Esophagus muscularis mucosa (tissue), 4 donors: ENCODE data around the gene MRTFA. TPM values are rescaled to one million over a fixed set of nuclear protein-coding genes. Genes with fewer than 3 reads are reported as not detected.

Experiments used
- DNase-seq: peaks from one replicate; pipeline ENCODE4 v3.0.0-alpha.2; 2017; ENCODE audit errors: extremely low spot score
- H3K27ac ChIP-seq, 4 donors: fragments of 200-600 bp; sonication (generic); replicated peaks in 1 of 4; 1 replicate in 3 of 4; 2 replicates in 1 of 4; pipeline ENCODE4 v1.5.1; 2016 to 2019; ENCODE audit warnings: mild to moderate bottlenecking in 1 of 4
- H3K27me3 ChIP-seq, 4 donors: fragments of 200-600 bp; sonication (generic); one replicate each; pipeline versions ENCODE4 v1.5.1 to v1.6.0; 2016 to 2019
- H3K36me3 ChIP-seq, 4 donors: fragments of 200-600 bp; sonication (generic); one replicate each; pipeline ENCODE4 v1.5.1; 2016 to 2019
- H3K4me1 ChIP-seq, 4 donors: fragments of 200-600 bp; sonication (generic); one replicate each; pipeline ENCODE4 v1.5.1; 2016 to 2019
- H3K4me3 ChIP-seq, 4 donors: fragments of 200-600 bp; sonication (generic); 1 replicate in 2 of 4; 2 replicates in 2 of 4; pipeline ENCODE4 v1.5.1; 2016 to 2019; ENCODE audit warnings: mild to moderate bottlenecking in 4 of 4, moderate library complexity in 1 of 4
- H3K9me3 ChIP-seq, 4 donors: fragments of 200-600 bp; sonication (generic); 1 replicate in 3 of 4; 2 replicates in 1 of 4; pipeline ENCODE4 v1.5.1; 2016 to 2019
- CTCF ChIP-seq, 3 experiments: fragments of 200-600 bp in 2 of 3; fragments of 450-650 bp in 1 of 3; sonication (generic) in 2 of 3; IDR thresholded peaks; one replicate each; pipeline ENCODE4 v1.5.1; 2017 to 2019; ENCODE audit warnings: antibody characterized with exemption in 3 of 3, mild to moderate bottlenecking in 2 of 3, moderate library complexity in 1 of 3
- EP300 ChIP-seq: sonication (generic); formaldehyde crosslinking; IDR thresholded peaks from one replicate; pipeline ENCODE4 v1.6.1; 2017; ENCODE audit warnings: antibody characterized with exemption
- POLR2A ChIP-seq: fragments of 450-650 bp; IDR thresholded peaks from one replicate; pipeline ENCODE4 v1.6.1; 2017; ENCODE audit warnings: antibody characterized with exemption, moderate library complexity, mild to moderate bottlenecking, low read depth
- POLR2AphosphoS5 ChIP-seq, 2 donors: sonication (generic); formaldehyde crosslinking; IDR thresholded peaks; one replicate each; pipeline ENCODE4 v1.6.1; 2017; ENCODE audit warnings: antibody characterized with exemption in 2 of 2
- WGBS: methylation state at CpG from one replicate; pipeline ENCODE4 v1.1.5; 2018; 5-methylcytosine and 5-hydroxymethylcytosine counted together
- intact Hi-C: fragments of 100-400 bp; cut with DNase I; formaldehyde crosslinking; loops from one replicate; pipeline ENCODE4 v1.15.1; 2023
- total RNA-seq, 4 donors: library from RNA; depleted of rRNA; stranded (reverse); fragments of >200 nt; gene quantifications; one replicate each; pipeline versions ENCODE4 v1.1.0 to v1.2.1, GENCODE V29; 2016

The MRTFA gene
- total RNA-seq, 4 donors from 2014 or later = 55.6 to 88.7 (median 73.6) TPM

- WGBS = 98% methylated on average over 8 of the region's 10 CpGs
- no peak for TF ChIP-seq CTCF (IDR thresholded peaks at IDR 0.05)
- no peaks in the 10 kb centered on the region for H3K36me3 ChIP-seq
- H3K4me1 ChIP-seq = peaks cover 22 to 33% (median 27%) of the 10 kb centered on the region in 4 donors
- intact Hi-C loops = no loop called here
- no peaks in the 10 kb centered on the region for H3K9me3 ChIP-seq
- H3K27ac ChIP-seq = no peak overlapping the region
- no peaks in the 10 kb centered on the region for H3K27me3 ChIP-seq
- H3K4me3 ChIP-seq = no peak overlapping the region
- DNase-seq = no peak
These were observed 11.9 kb upstream of the MRTFA start for GRCh38 chr22:40648386-40648785.

GRCh38 chr22:40645579-40646197, 9.2 kb upstream of the MRTFA start:
- no peaks in the 10 kb centered on the region for H3K36me3 ChIP-seq
- no peaks in the 10 kb centered on the region for H3K9me3 ChIP-seq
- no peak overlapping the region for H3K4me3 ChIP-seq
- peak overlapping the region in 3 of 4 donors; percentile 51 to 69 (median 57) for H3K27ac ChIP-seq
- peaks cover 4 to 12% (median 7%) of the 10 kb centered on the region in 4 donors for H3K4me1 ChIP-seq
- TF ChIP-seq CTCF (IDR thresholded peaks at IDR 0.05) (no peak), POLR2A (no peak), EP300 (no peak), POLR2AphosphoS5 (IDR thresholded peaks at IDR 0.05) (no peak)
- no peaks in the 10 kb centered on the region for H3K27me3 ChIP-seq
- no peak for DNase-seq
- WGBS = 58% methylated on average over 4 of the region's 4 CpGs
- intact Hi-C loops = loop anchor here (1.0 to 2.0 kb wide), 2 partner anchors 121 to 208 kb away; no protein-coding TSS in a partner anchor

- DNase-seq = no peak
- intact Hi-C loops = no loop called here
- TF ChIP-seq CTCF (IDR thresholded peaks at IDR 0.05) = no peak
- no peak for TF ChIP-seq POLR2A
- no peak for TF ChIP-seq POLR2AphosphoS5 (IDR thresholded peaks at IDR 0.05)
- no peak for TF ChIP-seq EP300
- H3K27ac ChIP-seq = no peak overlapping the region
- no peaks in the 10 kb centered on the region for H3K36me3 ChIP-seq
- no peaks in the 10 kb centered on the region for H3K9me3 ChIP-seq
- H3K27me3 ChIP-seq = no peaks in the 10 kb centered on the region
- WGBS = 94% methylated on average over 4 of the region's 4 CpGs
- no peak overlapping the region for H3K4me3 ChIP-seq
- H3K4me1 ChIP-seq = peaks cover 9 to 20% (median 17%) of the 10 kb centered on the region in 4 donors
These were observed 5.8 kb upstream of the MRTFA start for GRCh38 chr22:40642316-40642715.

- TF ChIP-seq POLR2A (no peak), POLR2AphosphoS5 (IDR thresholded peaks at IDR 0.05) (no peak), EP300 (no peak), CTCF (IDR thresholded peaks at IDR 0.05) (no peak)
- intact Hi-C loops = no loop called here
- peaks cover 5 to 17% (median 15%) of the 10 kb centered on the region in 4 donors for H3K4me1 ChIP-seq
- no peak overlapping the region for H3K4me3 ChIP-seq
- H3K27ac ChIP-seq = no peak overlapping the region
- no peaks in the 10 kb centered on the region for H3K36me3 ChIP-seq
- 96% methylated on average over 6 of the region's 6 CpGs for WGBS
- H3K9me3 ChIP-seq = no peaks in the 10 kb centered on the region
- DNase-seq = no peak
- H3K27me3 ChIP-seq = no peaks in the 10 kb centered on the region
These were observed 4.8 kb upstream of the MRTFA start for GRCh38 chr22:40641269-40641668.

- peak overlapping the region in 1 of 4 donors; percentile 74 for H3K4me3 ChIP-seq
- no peaks in the 10 kb centered on the region for H3K27me3 ChIP-seq
- TF ChIP-seq EP300 = no peak
- TF ChIP-seq POLR2A = no peak
- no peak for TF ChIP-seq POLR2AphosphoS5 (IDR thresholded peaks at IDR 0.05)
- TF ChIP-seq CTCF (IDR thresholded peaks at IDR 0.05) = no peak
- DNase-seq = no peak
- intact Hi-C loops = loop anchor here (5.0 to 10.0 kb wide), 2 partner anchors 126 to 263 kb away; partner anchors contain the start of gene SGSM3
- H3K9me3 ChIP-seq = no peaks in the 10 kb centered on the region
- WGBS = 94% methylated on average over 17 of the region's 17 CpGs
- H3K27ac ChIP-seq = no peak overlapping the region
- no peaks in the 10 kb centered on the region for H3K36me3 ChIP-seq
- peaks cover 15 to 36% (median 31%) of the 10 kb centered on the region in 4 donors for H3K4me1 ChIP-seq
These were observed 1.7 kb upstream of the MRTFA start for GRCh38 chr22:40638261-40638660.
